Right hindlimb (tissue), 1 donor: Measurements from ENCODE around the gene INSR.

Experiments used
- DNase-seq: peaks from one replicate; pipeline ENCODE4 v3.0.0-alpha.2; 2018

INSR gene

GRCh38 chr19:7294558-7295212, 471 bp upstream of the INSR start:
- DNase-seq: peak; percentile 74

GRCh38 chr19:7292950-7293761, 1.1 kb downstream of the INSR start:
- DNase-seq: peak; percentile 48

- DNase-seq: no peak
Measured at GRCh38 chr19:7292352-7292949, 1.8 kb downstream of the INSR start.

GRCh38 chr19:7288977-7289376, 5.2 kb downstream of the INSR start:
- no peak for DNase-seq

GRCh38 chr19:7288131-7288530, 6.1 kb downstream of the INSR start:
- no peak for DNase-seq

GRCh38 chr19:7287722-7288121, 6.5 kb downstream of the INSR start:
- no peak for DNase-seq

- DNase-seq: no peak
Measured at GRCh38 chr19:7280940-7281666, 13.1 kb downstream of the INSR start.

- no peak for DNase-seq
Measured at GRCh38 chr19:7272856-7273578, 21.2 kb downstream of the INSR start.

- no peak for DNase-seq
Measured at GRCh38 chr19:7268705-7269098, 25.5 kb downstream of the INSR start.

GRCh38 chr19:7267792-7268704, 26.2 kb downstream of the INSR start:
- no peak for DNase-seq

GRCh38 chr19:7266832-7267231, 27.4 kb downstream of the INSR start:
- DNase-seq: no peak

GRCh38 chr19:7265963-7266362, 28.3 kb downstream of the INSR start:
- no peak for DNase-seq

- no peak for DNase-seq
Measured at GRCh38 chr19:7264858-7265257, 29.4 kb downstream of the INSR start.

GRCh38 chr19:7263521-7263920, 30.7 kb downstream of the INSR start:
- DNase-seq: no peak

GRCh38 chr19:7263066-7263465, 31.1 kb downstream of the INSR start:
- no peak for DNase-seq

GRCh38 chr19:7262470-7262869, 31.7 kb downstream of the INSR start:
- DNase-seq: no peak

- DNase-seq: peak; percentile 29
Measured at GRCh38 chr19:7260161-7260560, 34.1 kb downstream of the INSR start.

GRCh38 chr19:7258840-7259395, 35.3 kb downstream of the INSR start:
- no peak for DNase-seq

- no peak for DNase-seq
Measured at GRCh38 chr19:7258041-7258839, 36.0 kb downstream of the INSR start.
